Measurements from ENCODE around the gene DNMBP. TPM values are rescaled to one million over a fixed set of nuclear protein-coding genes. Genes with fewer than 3 reads are reported as not detected.

The DNMBP gene
- total and polyA plus RNA-seq, 2 donors (not counting 3 experiments of a cell fraction or from before 2014, with no cell fraction given): 32.0 to 53.4 TPM

DNA sequence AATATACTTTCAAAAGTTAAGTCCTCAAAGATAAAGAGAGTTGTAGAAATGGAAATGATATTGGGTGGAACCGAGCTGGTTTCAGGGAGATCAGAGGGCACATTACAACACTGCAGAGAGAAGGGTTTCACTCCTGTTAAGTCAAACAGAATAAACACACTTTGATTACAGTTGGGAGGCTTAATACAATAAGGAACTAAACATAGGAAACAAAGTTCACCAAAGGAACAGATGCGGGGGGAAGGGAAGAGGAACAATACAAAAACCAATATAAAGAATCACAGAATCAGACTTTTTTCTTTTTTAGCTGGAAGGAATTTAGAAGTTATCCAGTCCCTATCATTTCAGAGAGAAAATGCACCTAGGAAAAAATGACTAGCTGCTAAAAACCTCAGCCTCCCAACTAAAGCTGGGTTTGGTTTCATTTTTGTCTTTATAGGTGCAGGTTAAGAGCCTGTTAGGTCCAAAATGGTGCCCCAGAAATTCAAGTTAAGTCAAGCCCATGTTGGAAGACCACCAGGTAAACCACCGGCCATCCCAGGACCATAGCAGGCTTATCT is 81.9 kb downstream of the DNMBP start:
- H3K4me2 ChIP-seq (ENCODE audit: insufficient read depth, low read length): peak overlapping the region; percentile 93
- H3K9me3 ChIP-seq (replicated peaks; ENCODE audit: control insufficient read depth, insufficient read depth, low read length): no peaks in the 10 kb centered on the region
- CTCF ChIA-PET: interaction anchor here (0.7 to 3.3 kb wide), 14 partner anchors 9 to 117 kb away, joined by 3 to 31 read pairs (median 6); partner anchors contain the start of gene DNMBP
- intact Hi-C loops (cut with micrococcal nuclease) (loop anchor here (1.0 to 2.0 kb wide), 3 partner anchors 21 to 78 kb away; no protein-coding TSS in a partner anchor), dilution Hi-C loops (cut with MboI; ENCODE audit: extremely low pct_ligation_motif_present, low sequenced_read_pairs) (no loop called here)
- POLR2A ChIA-PET: interaction anchor here (1.1 to 1.8 kb wide), 5 partner anchors 18 to 308 kb away, joined by 3 to 7 read pairs (median 5); partner anchors contain the start of gene SLC25A28
- no peak overlapping the region for H2AFZ ChIP-seq (ENCODE audit: low read depth, low read length)
- peak overlapping the region; percentile 73 for H3K27ac ChIP-seq (ENCODE audit: insufficient read depth, low read depth, low read length)
- peaks cover 2 to 8% of the 10 kb centered on the region in 2 experiments for H3K36me3 ChIP-seq (ENCODE audit: control insufficient read depth in 2 of 2, extremely low read depth in 1 of 2, insufficient read depth in 2 of 2, low read length in 2 of 2)
- H3K27me3 ChIP-seq (ENCODE audit: control insufficient read depth in 2 of 2, insufficient read depth in 2 of 2, low read length in 2 of 2): no peaks in the 10 kb centered on the region
- peak; percentile 26 for FAIRE-seq
- peak overlapping the region; percentile 40 to 64 (median 40) for H3K4me3 ChIP-seq (replicated peaks in 1 of 3; ENCODE audit: insufficient read depth in 1 of 3, low read depth in 1 of 3, low read length in 3 of 3)
- H4K20me1 ChIP-seq (replicated peaks; ENCODE audit: control insufficient read depth, extremely low read depth, insufficient read depth, low read length): no peaks in the 10 kb centered on the region
- H3K9me1 ChIP-seq (replicated peaks; ENCODE audit: control insufficient read depth, extremely low read depth, insufficient read depth, low read length): no peaks in the 10 kb centered on the region
- no TSS peak for BruUV-seq (replicated peaks)
- DNase-seq (ENCODE audit: low read depth, low spot score): peak; percentile 77
- H3K79me2 ChIP-seq (ENCODE audit: control insufficient read depth, insufficient read depth, low read length): peaks cover 92% of the 10 kb centered on the region
- H3K9ac ChIP-seq (replicated peaks; ENCODE audit: extremely low read depth, insufficient read depth, low read length): peak overlapping the region; percentile 60
- TF ChIP-seq JUN (IDR thresholded peaks at IDR 0.05; ENCODE audit: borderline replicate concordance, insufficient read depth, insufficient read length, low read depth) (no peak), CTCF (IDR thresholded peaks at IDR 0.05; ENCODE audit: extremely low read depth in 1 of 2, insufficient read depth in 1 of 2, low read depth in 1 of 2, low read length in 2 of 2) (no peak), POLR2A (IDR thresholded peaks at IDR 0.05; ENCODE audit: low read depth, low read length) (peak; percentile 26), POLR2AphosphoS5 (IDR thresholded peaks at IDR 0.05; ENCODE audit: insufficient read depth, low read depth, low read length) (no peak)
- H3K4me1 ChIP-seq (ENCODE audit: control insufficient read depth, extremely low read depth, insufficient read depth, low read length): peaks cover 72% of the 10 kb centered on the region

Data from endothelial cell of umbilical vein (primary cell).